Rectal smooth muscle tissue (tissue), 1 donor: Measurements from ENCODE around the gene NCR2.

Experiments used
- H3K27ac ChIP-seq: one replicate; pipeline ENCODE4 v1.7.0; 2013; ENCODE audit warnings: low read depth, low read length, inconsistent platforms
- H3K27me3 ChIP-seq: one replicate; pipeline ENCODE4 v1.7.0; 2013; ENCODE audit warnings: low read length; ENCODE audit not compliant: control insufficient read depth, insufficient read depth
- H3K36me3 ChIP-seq: one replicate; pipeline ENCODE4 v1.7.0; 2013; ENCODE audit warnings: low read length; ENCODE audit not compliant: control insufficient read depth, insufficient read depth
- H3K4me1 ChIP-seq: one replicate; pipeline ENCODE4 v1.7.0; 2013; ENCODE audit warnings: low read length; ENCODE audit not compliant: control insufficient read depth, insufficient read depth
- H3K4me3 ChIP-seq: one replicate; pipeline ENCODE4 v1.7.0; 2013; ENCODE audit warnings: low read length
- H3K9ac ChIP-seq: one replicate; pipeline ENCODE4 v1.7.0; 2013; ENCODE audit warnings: low read length

Gene NCR2

DNA sequence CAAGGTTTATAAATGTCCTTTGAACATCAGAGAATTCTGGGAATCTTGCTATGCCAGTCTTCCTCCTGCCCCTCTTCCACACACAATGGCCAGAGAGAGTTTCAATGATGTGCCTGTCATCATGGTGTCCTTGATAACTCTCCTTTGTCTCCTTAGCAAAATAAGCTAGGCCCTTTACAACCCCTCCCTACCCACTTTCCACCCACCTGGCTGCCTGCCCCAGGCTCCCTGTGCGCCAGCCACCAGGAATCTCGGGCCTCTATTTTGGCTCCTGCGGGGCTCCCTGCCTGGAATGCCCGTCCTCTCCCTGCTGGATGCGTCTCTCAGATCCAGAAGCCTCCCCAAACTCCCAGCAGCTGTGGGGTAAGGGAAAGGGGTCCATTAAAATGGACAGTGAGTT, 60.9 kb downstream of the NCR2 start:
- Histone ChIP-seq H3K9ac (no peak overlapping the region), H3K27ac (no peak overlapping the region), H3K4me3 (no peak overlapping the region), H3K36me3 (no peaks in the 10 kb centered on the region), H3K4me1 (no peaks in the 10 kb centered on the region), H3K27me3 (no peaks in the 10 kb centered on the region)

- no peaks in the 10 kb centered on the region for H3K4me1 ChIP-seq
- H3K27me3 ChIP-seq, result no peaks in the 10 kb centered on the region
- H3K4me3 ChIP-seq, result no peak overlapping the region
- H3K36me3 ChIP-seq, result no peaks in the 10 kb centered on the region
- no peak overlapping the region for H3K27ac ChIP-seq
- no peak overlapping the region for H3K9ac ChIP-seq
Measured at GRCh38 chr6:41399424-41399823, 64.0 kb downstream of the NCR2 start.
